GM21717 (cell line): ENCODE measurements around the gene SPATS2L.

Experiments used
- ATAC-seq: cut with Tn5 transposase; IDR thresholded peaks from one replicate; pipeline ENCODE4 v1.9.1; 2021; ENCODE audit warnings: mild to moderate bottlenecking, moderate library complexity; ENCODE audit not compliant: unreplicated experiment

Gene SPATS2L

GRCh38 chr2:200492656-200493055 is 186.2 kb downstream of the SPATS2L start:
- ATAC-seq = no peak

GRCh38 chr2:200494048-200494447 is 187.6 kb downstream of the SPATS2L start:
- ATAC-seq = no peak

- ATAC-seq = no peak
These were observed 190.2 kb downstream of the SPATS2L start for GRCh38 chr2:200496696-200497095.

- ATAC-seq = no peak
These were observed 192.1 kb downstream of the SPATS2L start for GRCh38 chr2:200498402-200499162.

- no peak for ATAC-seq
These were observed 195.7 kb downstream of the SPATS2L start for GRCh38 chr2:200502196-200502595.

GRCh38 chr2:200506679-200507078 is 200.2 kb downstream of the SPATS2L start:
- no peak for ATAC-seq

- no peak for ATAC-seq
These were observed 200.7 kb downstream of the SPATS2L start for GRCh38 chr2:200507179-200507578.

- no peak for ATAC-seq
These were observed 202.7 kb downstream of the SPATS2L start for GRCh38 chr2:200509235-200509611.

- peak; percentile 98 for ATAC-seq
These were observed 203.3 kb downstream of the SPATS2L start, which contains the start of gene KCTD18 for GRCh38 chr2:200509612-200510433. TSS of gene KCTD18 (minus strand) at chr2:200510068. CDS start at chr2:200507016, 3,052 bp downstream.

GRCh38 chr2:200515155-200515554 is 208.7 kb downstream of the SPATS2L start:
- no peak for ATAC-seq

GRCh38 chr2:200523158-200523557 is 216.7 kb downstream of the SPATS2L start:
- ATAC-seq = no peak

GRCh38 chr2:200523604-200524003 is 217.1 kb downstream of the SPATS2L start:
- ATAC-seq = no peak

GRCh38 chr2:200525066-200525465 is 218.6 kb downstream of the SPATS2L start:
- no peak for ATAC-seq

GRCh38 chr2:200525551-200525881 is 219.0 kb downstream of the SPATS2L start:
- no peak for ATAC-seq

GRCh38 chr2:200525882-200526651 is 219.6 kb downstream of the SPATS2L start, which contains the start of gene SGO2:
TSS of gene SGO2 (plus strand) at chr2:200526207. CDS start at chr2:200532976, 6,769 bp downstream.
- peak; percentile 100 for ATAC-seq

- ATAC-seq = no peak
These were observed 221.7 kb downstream of the SPATS2L start for GRCh38 chr2:200528228-200528627.
